IMR-90 (cell line): Measurements from ENCODE around the gene GUF1. TPM values are rescaled to one million over a fixed set of nuclear protein-coding genes. Genes with fewer than 3 reads are reported as not detected.

Experiments used
- ATAC-seq: fragments of 200-7000 bp; cut with Tn5 transposase; 2 replicates; pipeline ENCODE4 v1.9.1; 2020; ENCODE audit warnings: low read depth, mild to moderate bottlenecking, moderate library complexity
- BruUV-seq: library from RNA; stranded (reverse); fragments of 400-500 nt; replicated peaks from 2 replicates; lab custom pipeline; 2021; lab: Mats Ljungman, UMichigan
- CTCF ChIA-PET: fragments of 300-600 bp; formaldehyde crosslinking; extraction: SDS; loops from one replicate; lab custom pipeline; 2021; ENCODE audit warnings: antibody characterized with exemption; lab: Yijun Ruan, JAX
- POLR2A ChIA-PET: fragments of 300-600 bp; sonication (Branson Sonifier 250); formaldehyde crosslinking; loops from one replicate; lab custom pipeline; 2022; ENCODE audit warnings: antibody characterized with exemption; ENCODE audit not compliant: unreplicated experiment; lab: Charles Lee
- DNase-seq: peaks from one replicate; pipeline ENCODE4 v3.0.0; 2013
- H2AFZ ChIP-seq: replicated peaks from 2 replicates; pipeline ENCODE3; 2013; ENCODE audit warnings: low read length, mild to moderate bottlenecking; ENCODE audit not compliant: poor library complexity
- H2AK5ac ChIP-seq: 2 replicates; pipeline ENCODE4 v1.6.1; 2013; ENCODE audit warnings: low read depth, low read length, inconsistent platforms
- H2AK9ac ChIP-seq: replicated peaks from 2 replicates; pipeline ENCODE3; 2013; ENCODE audit warnings: mild to moderate bottlenecking, low read depth, low read length, moderate library complexity; ENCODE audit not compliant: poor library complexity
- H2BK120ac ChIP-seq: 2 replicates; pipeline ENCODE4 v1.6.1; 2013; ENCODE audit warnings: low read depth, low read length, inconsistent platforms
- H2BK15ac ChIP-seq: 3 replicates; pipeline ENCODE4 v1.6.1; 2013; ENCODE audit warnings: low read depth, low read length, inconsistent platforms
- H2BK20ac ChIP-seq: 2 replicates; pipeline ENCODE4 v1.6.1; 2013; ENCODE audit warnings: low read depth, mild to moderate bottlenecking, inconsistent platforms, low read length, moderate library complexity
- H2BK5ac ChIP-seq: 2 replicates; pipeline ENCODE4 v1.6.1; 2013; ENCODE audit warnings: mild to moderate bottlenecking, low read depth, low read length, inconsistent platforms; ENCODE audit not compliant: poor library complexity, severe bottlenecking
- H3K14ac ChIP-seq: replicated peaks from 2 replicates; pipeline ENCODE4 v1.6.1; 2013; ENCODE audit warnings: low read depth, low read length, inconsistent platforms
- H3K18ac ChIP-seq: 2 replicates; pipeline ENCODE4 v1.6.1; 2013; ENCODE audit warnings: low read depth, low read length, control low read depth
- H3K23ac ChIP-seq: 2 replicates; pipeline ENCODE4 v1.6.1; 2013; ENCODE audit warnings: low read depth, low read length, inconsistent platforms
- H3K27ac ChIP-seq: 2 replicates; pipeline ENCODE4 v1.5.1; 2013; ENCODE audit warnings: mild to moderate bottlenecking, control low read depth, low read length; ENCODE audit not compliant: insufficient read depth
- H3K27me3 ChIP-seq: 2 replicates; pipeline ENCODE4 v1.6.1; 2013; ENCODE audit warnings: low read length; ENCODE audit not compliant: control insufficient read depth, insufficient read depth
- H3K36me3 ChIP-seq: 2 replicates; pipeline ENCODE4 v1.6.1; 2013; ENCODE audit warnings: low read length, mixed read lengths; ENCODE audit not compliant: control insufficient read depth, insufficient read depth
- H3K4ac ChIP-seq: 2 replicates; pipeline ENCODE4 v1.6.1; 2013; ENCODE audit warnings: low read depth, low read length, inconsistent platforms
- H3K4me1 ChIP-seq: 2 replicates; pipeline ENCODE4 v1.6.1; 2013; ENCODE audit warnings: low read length, mixed read lengths; ENCODE audit not compliant: control insufficient read depth, insufficient read depth
- H3K4me2 ChIP-seq: 2 replicates; pipeline ENCODE4 v1.6.1; 2013; ENCODE audit warnings: low read depth, mild to moderate bottlenecking, control low read depth, low read length, moderate library complexity
- H3K4me3 ChIP-seq: 2 replicates; pipeline ENCODE4 v1.5.1; 2013; ENCODE audit warnings: low read depth, mild to moderate bottlenecking, control low read depth, low read length, moderate library complexity; ENCODE audit not compliant: insufficient read depth
- H3K56ac ChIP-seq: 2 replicates; pipeline ENCODE4 v1.6.1; 2013; ENCODE audit warnings: low read length, inconsistent platforms; ENCODE audit not compliant: insufficient read depth; ENCODE audit errors: extremely low read depth
- H3K79me1 ChIP-seq, 2 experiments: 2 replicates each; pipeline ENCODE4 v1.6.1; 2013; ENCODE audit warnings: low read length in 2 of 2, inconsistent platforms in 1 of 2, low read depth in 1 of 2
- H3K9ac ChIP-seq: 2 replicates; pipeline ENCODE4 v1.6.1; 2013; ENCODE audit warnings: low read depth, low read length, control low read depth
- H3K9me1 ChIP-seq: 2 replicates; pipeline ENCODE4 v1.6.1; 2013; ENCODE audit warnings: low read length, inconsistent platforms; ENCODE audit not compliant: insufficient read depth
- H3K9me3 ChIP-seq: 2 replicates; pipeline ENCODE4 v1.6.1; 2013; ENCODE audit warnings: low read length; ENCODE audit not compliant: control insufficient read depth, insufficient read depth
- H4K20me1 ChIP-seq: 2 replicates; pipeline ENCODE4 v1.6.1; 2013; ENCODE audit warnings: low read length, inconsistent platforms; ENCODE audit not compliant: insufficient read depth
- H4K5ac ChIP-seq: 2 replicates; pipeline ENCODE4 v1.6.1; 2013; ENCODE audit warnings: mild to moderate bottlenecking, low read depth, low read length, control low read depth
- H4K8ac ChIP-seq, 2 experiments: 2 replicates each; pipeline ENCODE4 v1.6.1; 2013; ENCODE audit warnings: low read depth in 2 of 2, low read length in 2 of 2, control low read depth in 1 of 2, inconsistent platforms in 1 of 2
- H4K91ac ChIP-seq: 2 replicates; pipeline ENCODE4 v1.6.1; 2013; ENCODE audit warnings: low read depth, low read length, inconsistent platforms; ENCODE audit not compliant: insufficient read depth
- CTCF ChIP-seq: conservative IDR thresholded peaks from 2 replicates; pipeline ENCODE4 v1.5.1; 2012; ENCODE audit warnings: mild to moderate bottlenecking, low read depth, low read length, improper control_type of control experiment
- WGBS, 2 experiments: methylation state at CpG; one replicate each; pipeline versions ENCODE4 v1.1.5 to v1.1.7; 2013; ENCODE audit warnings: missing lambda C conversion rate in 2 of 2; ENCODE audit not compliant: insufficient read length in 1 of 2; ENCODE audit errors: extremely low coverage in 2 of 2; 5-methylcytosine and 5-hydroxymethylcytosine counted together
- dilution Hi-C: fragments of 300-500 bp; cut with HindIII; formaldehyde crosslinking; loops from one replicate; pipeline ENCODE4 v1.14.3; 2018; ENCODE audit warnings: low sequenced_read_pairs; ENCODE audit not compliant: unreplicated experiment
- in situ Hi-C: fragments of 300-500 bp; cut with MboI; formaldehyde crosslinking; loops from 3 replicates; pipeline ENCODE4 v1.14.3; 2019; ENCODE audit warnings: low sequenced_read_pairs, inconsistent platforms, mixed read lengths
- intact Hi-C: fragments of 100-400 bp; cut with micrococcal nuclease; formaldehyde crosslinking; loops from 2 replicates; pipeline ENCODE4 v1.10.0; 2022
- polyA plus RNA-seq, 3 experiments: library from polyadenylated mRNA; depleted of rRNA; stranded (reverse); fragments of >200 nt; gene quantifications; 2 replicates each; pipeline ENCODE4 v1.2.3, GENCODE V29; 2012; ENCODE audit warnings: low replicate concordance in 1 of 3
- total RNA-seq: library from RNA; depleted of rRNA; stranded (reverse); fragments of >200 nt; gene quantifications from 2 replicates; pipeline ENCODE4 v1.2.3, GENCODE V29; 2012

Gene GUF1
- total and polyA plus RNA-seq, 2 of the 4 experiments (the other 2 are of a cell fraction), result 9.9 to 10.6 TPM

DNA sequence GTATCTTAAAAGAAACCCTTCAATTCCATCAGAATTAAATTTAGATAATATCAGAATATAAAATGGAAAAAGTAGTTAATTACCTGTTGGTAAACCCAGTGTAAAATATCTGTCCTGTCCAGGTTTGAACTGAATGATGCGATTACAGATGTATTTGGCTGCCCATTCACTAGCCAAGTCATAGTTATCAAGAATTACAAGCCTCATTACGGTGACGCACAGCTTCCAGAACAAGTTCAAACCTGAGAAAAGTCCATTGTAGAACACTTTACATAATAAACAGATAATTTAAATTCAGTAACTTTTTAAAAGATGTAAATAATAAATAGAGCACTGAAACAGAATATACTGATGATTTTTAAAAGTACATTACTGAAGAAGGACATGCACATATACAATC is 43.8 kb downstream of the GUF1 start:
- H2BK15ac ChIP-seq, result no peak overlapping the region
- in situ Hi-C loops, result no loop called here

More for the DNA sequence above, 43.8 kb downstream of the GUF1 start:
- 0 out of 2 replicates have a peak, but pooled peaks cover 6% of the 10 kb centered on the region for H3K9me1 ChIP-seq
- no peak overlapping the region for H3K4ac ChIP-seq
- peaks cover 5 to 18% of the 10 kb centered on the region in 2 experiments; a peak in 3 of 4 replicates for H3K79me1 ChIP-seq
- no peak overlapping the region for H3K14ac ChIP-seq
- H3K9me3 ChIP-seq, result no peaks in the 10 kb centered on the region
- WGBS, 2 experiments, result no CpG with 5 or more reads among the region's 3 CpGs
- TF ChIP-seq CTCF, result no peak
- no peak overlapping the region for H2AK5ac ChIP-seq
- CTCF ChIA-PET, result no interaction called here
- no peak overlapping the region for H2BK120ac ChIP-seq
- POLR2A ChIA-PET, result no interaction called here
- H4K20me1 ChIP-seq, result no peaks in the 10 kb centered on the region
- no peak overlapping the region for H3K18ac ChIP-seq
- dilution Hi-C loops (no loop called here), intact Hi-C loops (no loop called here)
- no peak overlapping the region for H3K9ac ChIP-seq
- H2BK20ac ChIP-seq, result no peak overlapping the region
- H4K8ac ChIP-seq, result no peak overlapping the region
- no peak for ATAC-seq
- H4K91ac ChIP-seq, result no peak overlapping the region
- BruUV-seq, result no TSS peak
- H3K27ac ChIP-seq, result no peak overlapping the region
- H3K56ac ChIP-seq, result no peak overlapping the region
- H2BK5ac ChIP-seq, result no peak overlapping the region
- no peak overlapping the region for H3K4me2 ChIP-seq
- no peaks in the 10 kb centered on the region for H3K36me3 ChIP-seq
- H3K4me3 ChIP-seq, result no peak overlapping the region
- H4K5ac ChIP-seq, result no peak overlapping the region
- H2AK9ac ChIP-seq, result no peak overlapping the region
- H3K4me1 ChIP-seq, result no peaks in the 10 kb centered on the region
- no peak overlapping the region for H3K23ac ChIP-seq
- no peak overlapping the region for H2AFZ ChIP-seq
- H3K27me3 ChIP-seq, result no peaks in the 10 kb centered on the region
- DNase-seq, result no peak
